ENCODE measurements around the gene PHAF1. TPM values are rescaled to one million over a fixed set of nuclear protein-coding genes. Genes with fewer than 3 reads are reported as not detected.

Gene PHAF1
- 25.3 TPM for polyA plus RNA-seq (2013, experiment 1 of 4)
- 29.0 TPM for polyA plus RNA-seq (2013, experiment 2 of 4)
- 19.4 TPM for polyA plus RNA-seq (2013, experiment 3 of 4)
- 22.0 TPM for polyA plus RNA-seq (2013, experiment 4 of 4)

GRCh38 chr16:67109407-67110135 lies at the start of gene PHAF1:
TSS of gene PHAF1 (plus strand) at chr16:67109941. CDS start at chr16:67110176, 235 bp downstream.
- WGBS, 2 experiments = 3% methylated on average over 63 of the region's 63 CpGs
- Histone ChIP-seq H3K27me3 (ENCODE audit: control insufficient read depth, insufficient read depth, low read length, poor library complexity, severe bottlenecking) (no peaks in the 10 kb centered on the region), H3K9me3 (ENCODE audit: control insufficient read depth, low read length) (no peaks in the 10 kb centered on the region), H3K27ac (ENCODE audit: insufficient read depth, low read depth, low read length, poor library complexity, severe bottlenecking) (no peak within 1 kb of the TSS), H3K36me3 (ENCODE audit: control insufficient read depth, insufficient read depth, low read length) (no peaks in the 10 kb centered on the region), H3K4me1 (ENCODE audit: control insufficient read depth, insufficient read depth, low read length) (peaks cover 7% of the 10 kb centered on the region), H3K4me3 (ENCODE audit: insufficient read depth, low read depth, low read length) (peak within 1 kb of the TSS; percentile 83)

- WGBS, 2 experiments = 91 to 94% methylated on average over 2 of the region's 2 CpGs
- no peak overlapping the region for H3K27ac ChIP-seq (ENCODE audit: insufficient read depth, low read depth, low read length, poor library complexity, severe bottlenecking)
- no peak overlapping the region for H3K4me3 ChIP-seq (ENCODE audit: insufficient read depth, low read depth, low read length)
- no peaks in the 10 kb centered on the region for H3K27me3 ChIP-seq (ENCODE audit: control insufficient read depth, insufficient read depth, low read length, poor library complexity, severe bottlenecking)
- no peaks in the 10 kb centered on the region for H3K4me1 ChIP-seq (ENCODE audit: control insufficient read depth, insufficient read depth, low read length)
- no peaks in the 10 kb centered on the region for H3K9me3 ChIP-seq (ENCODE audit: control insufficient read depth, low read length)
- peaks cover 3% of the 10 kb centered on the region for H3K36me3 ChIP-seq (ENCODE audit: control insufficient read depth, insufficient read depth, low read length)
Observed at GRCh38 chr16:67063008-67063407, 46.7 kb upstream of the PHAF1 start.

DNA sequence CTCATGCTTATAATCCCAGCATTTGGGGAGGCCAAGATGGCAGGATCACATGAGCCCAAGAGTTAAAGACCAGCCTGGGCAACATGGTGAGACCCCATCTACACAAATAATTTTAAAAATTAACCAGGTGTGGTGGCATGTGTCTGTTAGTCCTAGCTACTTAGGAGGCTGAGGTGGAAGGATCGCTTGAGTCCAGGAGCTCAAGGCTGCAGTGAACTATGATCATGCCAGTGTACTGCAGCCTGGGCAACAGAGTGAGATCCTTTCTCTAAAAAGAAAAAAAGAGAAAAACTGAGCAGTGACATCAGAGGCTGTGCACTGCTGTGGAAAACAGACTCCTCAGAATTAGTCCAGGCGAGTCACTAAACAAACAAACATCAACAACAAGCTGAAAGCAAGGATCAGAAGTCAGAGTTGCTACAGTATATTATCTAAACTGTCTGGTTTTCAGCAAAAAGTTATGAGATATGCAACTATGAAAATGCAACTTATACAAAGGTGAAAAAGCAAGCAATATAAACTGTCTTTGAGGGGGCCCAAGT lies 41.5 kb upstream of the PHAF1 start:
- H3K27ac ChIP-seq (ENCODE audit: insufficient read depth, low read depth, low read length, poor library complexity, severe bottlenecking) = no peak overlapping the region
- H3K36me3 ChIP-seq (ENCODE audit: control insufficient read depth, insufficient read depth, low read length) = peaks cover 9% of the 10 kb centered on the region
- no peak overlapping the region for H3K4me3 ChIP-seq (ENCODE audit: insufficient read depth, low read depth, low read length)
- no peaks in the 10 kb centered on the region for H3K9me3 ChIP-seq (ENCODE audit: control insufficient read depth, low read length)
- WGBS, 2 experiments = 92 to 93% methylated on average over 2 of the region's 2 CpGs
- H3K4me1 ChIP-seq (ENCODE audit: control insufficient read depth, insufficient read depth, low read length) = no peaks in the 10 kb centered on the region
- no peaks in the 10 kb centered on the region for H3K27me3 ChIP-seq (ENCODE audit: control insufficient read depth, insufficient read depth, low read length, poor library complexity, severe bottlenecking)

DNA sequence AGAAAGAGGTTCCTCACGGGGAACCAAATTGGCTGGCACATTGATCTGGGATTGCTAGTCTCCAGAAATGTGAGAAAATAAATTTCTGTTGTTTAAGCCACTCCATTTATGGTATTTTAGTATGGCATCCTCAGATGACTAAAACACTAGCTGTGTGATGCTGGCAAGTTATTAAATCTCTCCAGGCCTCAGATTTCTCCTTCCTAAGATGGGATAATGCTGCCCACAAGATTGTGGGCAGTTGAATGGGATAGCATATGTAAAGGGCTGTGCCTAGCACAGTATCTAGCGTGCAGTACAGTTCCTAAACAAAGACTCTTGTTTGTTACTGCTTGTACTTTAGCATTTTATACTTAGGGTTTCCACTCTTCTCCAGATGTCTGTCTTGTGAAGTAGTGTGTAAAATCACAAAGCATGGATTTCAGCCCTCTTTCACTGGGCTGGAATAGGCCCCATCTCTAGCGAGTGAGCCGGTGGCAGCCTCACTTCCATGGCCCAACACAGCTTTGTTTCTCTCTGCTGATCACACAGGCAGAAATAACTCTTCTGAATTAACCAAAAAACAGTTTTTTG lies 38.2 kb upstream of the PHAF1 start:
- Histone ChIP-seq H3K4me1 (ENCODE audit: control insufficient read depth, insufficient read depth, low read length) (no peaks in the 10 kb centered on the region), H3K9me3 (ENCODE audit: control insufficient read depth, low read length) (no peaks in the 10 kb centered on the region), H3K4me3 (ENCODE audit: insufficient read depth, low read depth, low read length) (no peak overlapping the region), H3K27ac (ENCODE audit: insufficient read depth, low read depth, low read length, poor library complexity, severe bottlenecking) (no peak overlapping the region), H3K36me3 (ENCODE audit: control insufficient read depth, insufficient read depth, low read length) (peaks cover 12% of the 10 kb centered on the region), H3K27me3 (ENCODE audit: control insufficient read depth, insufficient read depth, low read length, poor library complexity, severe bottlenecking) (no peaks in the 10 kb centered on the region)
- WGBS, 2 experiments = 94 to 99% methylated on average over 4 of the region's 4 CpGs

DNA sequence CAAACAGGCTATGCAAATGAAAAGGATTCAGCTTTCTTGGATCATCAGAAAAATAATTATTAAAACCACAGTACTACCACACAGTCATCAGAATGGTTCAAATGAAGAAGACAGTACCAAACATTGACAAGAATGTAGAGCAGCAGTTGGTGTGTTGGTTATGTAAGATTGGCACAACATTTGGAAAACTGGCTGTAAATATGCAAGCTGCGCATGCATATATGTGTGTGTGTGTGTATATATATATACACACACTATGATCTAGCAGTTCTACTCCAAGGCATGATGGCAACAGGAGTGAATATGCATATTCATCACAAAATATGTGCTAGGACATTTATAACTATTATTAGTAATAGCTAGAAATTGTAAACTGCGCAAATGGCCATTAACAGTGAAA lies 34.4 kb upstream of the PHAF1 start:
- no peak overlapping the region for H3K4me3 ChIP-seq (ENCODE audit: insufficient read depth, low read depth, low read length)
- no peaks in the 10 kb centered on the region for H3K4me1 ChIP-seq (ENCODE audit: control insufficient read depth, insufficient read depth, low read length)
- H3K27ac ChIP-seq (ENCODE audit: insufficient read depth, low read depth, low read length, poor library complexity, severe bottlenecking) = no peak overlapping the region
- no peaks in the 10 kb centered on the region for H3K9me3 ChIP-seq (ENCODE audit: control insufficient read depth, low read length)
- no peaks in the 10 kb centered on the region for H3K27me3 ChIP-seq (ENCODE audit: control insufficient read depth, insufficient read depth, low read length, poor library complexity, severe bottlenecking)
- H3K36me3 ChIP-seq (ENCODE audit: control insufficient read depth, insufficient read depth, low read length) = peaks cover 4% of the 10 kb centered on the region
- 90 to 100% methylated on average over 1 of the region's 2 CpGs for WGBS, 2 experiments

- no peak overlapping the region for H3K27ac ChIP-seq (ENCODE audit: insufficient read depth, low read depth, low read length, poor library complexity, severe bottlenecking)
- no peaks in the 10 kb centered on the region for H3K9me3 ChIP-seq (ENCODE audit: control insufficient read depth, low read length)
- WGBS, 2 experiments = 95 to 97% methylated on average over 4 of the region's 4 CpGs
- no peak overlapping the region for H3K4me3 ChIP-seq (ENCODE audit: insufficient read depth, low read depth, low read length)
- no peaks in the 10 kb centered on the region for H3K27me3 ChIP-seq (ENCODE audit: control insufficient read depth, insufficient read depth, low read length, poor library complexity, severe bottlenecking)
- H3K36me3 ChIP-seq (ENCODE audit: control insufficient read depth, insufficient read depth, low read length) = peaks cover 4% of the 10 kb centered on the region
- H3K4me1 ChIP-seq (ENCODE audit: control insufficient read depth, insufficient read depth, low read length) = no peaks in the 10 kb centered on the region
Observed at GRCh38 chr16:67077871-67078270, 31.9 kb upstream of the PHAF1 start.

GRCh38 chr16:67082100-67082499 lies 27.6 kb upstream of the PHAF1 start:
- no peak overlapping the region for H3K27ac ChIP-seq (ENCODE audit: insufficient read depth, low read depth, low read length, poor library complexity, severe bottlenecking)
- no peaks in the 10 kb centered on the region for H3K9me3 ChIP-seq (ENCODE audit: control insufficient read depth, low read length)
- no peaks in the 10 kb centered on the region for H3K4me1 ChIP-seq (ENCODE audit: control insufficient read depth, insufficient read depth, low read length)
- WGBS, 2 experiments = 88 to 92% methylated on average over 4 to 6 of the region's 6 CpGs
- H3K36me3 ChIP-seq (ENCODE audit: control insufficient read depth, insufficient read depth, low read length) = no peaks in the 10 kb centered on the region
- no peaks in the 10 kb centered on the region for H3K27me3 ChIP-seq (ENCODE audit: control insufficient read depth, insufficient read depth, low read length, poor library complexity, severe bottlenecking)
- H3K4me3 ChIP-seq (ENCODE audit: insufficient read depth, low read depth, low read length) = no peak overlapping the region

GRCh38 chr16:67082891-67083290 lies 26.9 kb upstream of the PHAF1 start:
- Histone ChIP-seq H3K27ac (ENCODE audit: insufficient read depth, low read depth, low read length, poor library complexity, severe bottlenecking) (no peak overlapping the region), H3K36me3 (ENCODE audit: control insufficient read depth, insufficient read depth, low read length) (no peaks in the 10 kb centered on the region)
- WGBS, 2 experiments = 100% methylated on average over 1 of the region's 1 CpG

GRCh38 chr16:67084345-67085028 lies 25.3 kb upstream of the PHAF1 start:
- no peak overlapping the region for H3K4me3 ChIP-seq (ENCODE audit: insufficient read depth, low read depth, low read length)
- no peaks in the 10 kb centered on the region for H3K36me3 ChIP-seq (ENCODE audit: control insufficient read depth, insufficient read depth, low read length)
- no peaks in the 10 kb centered on the region for H3K9me3 ChIP-seq (ENCODE audit: control insufficient read depth, low read length)
- H3K4me1 ChIP-seq (ENCODE audit: control insufficient read depth, insufficient read depth, low read length) = peaks cover 7% of the 10 kb centered on the region
- H3K27me3 ChIP-seq (ENCODE audit: control insufficient read depth, insufficient read depth, low read length, poor library complexity, severe bottlenecking) = no peaks in the 10 kb centered on the region
- no peak overlapping the region for H3K27ac ChIP-seq (ENCODE audit: insufficient read depth, low read depth, low read length, poor library complexity, severe bottlenecking)
- WGBS, 2 experiments = 96 to 99% methylated on average over 3 of the region's 4 CpGs

More at GRCh38 chr16:67082891-67083290, 26.9 kb upstream of the PHAF1 start:
- Histone ChIP-seq H3K27me3 (ENCODE audit: control insufficient read depth, insufficient read depth, low read length, poor library complexity, severe bottlenecking) (no peaks in the 10 kb centered on the region), H3K4me1 (ENCODE audit: control insufficient read depth, insufficient read depth, low read length) (no peaks in the 10 kb centered on the region), H3K4me3 (ENCODE audit: insufficient read depth, low read depth, low read length) (no peak overlapping the region), H3K9me3 (ENCODE audit: control insufficient read depth, low read length) (no peaks in the 10 kb centered on the region)

GRCh38 chr16:67086822-67087221 lies 22.9 kb upstream of the PHAF1 start:
- no peak overlapping the region for H3K4me3 ChIP-seq (ENCODE audit: insufficient read depth, low read depth, low read length)
- no peaks in the 10 kb centered on the region for H3K27me3 ChIP-seq (ENCODE audit: control insufficient read depth, insufficient read depth, low read length, poor library complexity, severe bottlenecking)
- no peaks in the 10 kb centered on the region for H3K9me3 ChIP-seq (ENCODE audit: control insufficient read depth, low read length)
- peaks cover 7% of the 10 kb centered on the region for H3K4me1 ChIP-seq (ENCODE audit: control insufficient read depth, insufficient read depth, low read length)
- H3K27ac ChIP-seq (ENCODE audit: insufficient read depth, low read depth, low read length, poor library complexity, severe bottlenecking) = no peak overlapping the region
- H3K36me3 ChIP-seq (ENCODE audit: control insufficient read depth, insufficient read depth, low read length) = no peaks in the 10 kb centered on the region
